GM18951 (cell line): ENCODE results near the gene STAB2.

Experiments
- POLR2A ChIP-seq: IDR thresholded peaks from 4 replicates; pipeline ENCODE4 v1.6.1; 2011; ENCODE audit warnings: mild to moderate bottlenecking; ENCODE audit not compliant: insufficient read length, insufficient read depth; ENCODE audit errors: extremely low read depth
- in situ Hi-C: fragments of 300-500 bp; cut with MboI; formaldehyde crosslinking; loops from one replicate; pipeline ENCODE4 v1.12.0; 2022; ENCODE audit warnings: low sequenced_read_pairs, mixed read lengths, inconsistent platforms; ENCODE audit not compliant: unreplicated experiment

The STAB2 gene

DNA sequence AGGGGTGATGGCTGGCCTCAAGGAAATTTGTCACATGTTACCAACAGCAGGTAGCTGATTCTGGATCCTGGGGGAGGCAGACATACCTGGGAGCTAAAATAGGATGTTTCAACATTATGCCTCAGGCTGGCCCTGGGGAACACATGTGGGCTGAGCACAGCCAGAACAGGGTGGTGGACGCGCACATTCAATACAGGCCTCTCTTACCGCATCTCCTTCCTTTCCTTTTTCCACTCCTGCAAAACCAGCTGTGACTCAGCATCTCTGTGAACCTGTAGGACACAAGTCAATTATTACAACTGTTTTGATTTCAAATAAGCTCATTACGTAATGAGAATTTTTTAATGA is 193.0 kb downstream of the STAB2 start:
- no peak for TF ChIP-seq POLR2A
- in situ Hi-C loops, result no loop called here

DNA sequence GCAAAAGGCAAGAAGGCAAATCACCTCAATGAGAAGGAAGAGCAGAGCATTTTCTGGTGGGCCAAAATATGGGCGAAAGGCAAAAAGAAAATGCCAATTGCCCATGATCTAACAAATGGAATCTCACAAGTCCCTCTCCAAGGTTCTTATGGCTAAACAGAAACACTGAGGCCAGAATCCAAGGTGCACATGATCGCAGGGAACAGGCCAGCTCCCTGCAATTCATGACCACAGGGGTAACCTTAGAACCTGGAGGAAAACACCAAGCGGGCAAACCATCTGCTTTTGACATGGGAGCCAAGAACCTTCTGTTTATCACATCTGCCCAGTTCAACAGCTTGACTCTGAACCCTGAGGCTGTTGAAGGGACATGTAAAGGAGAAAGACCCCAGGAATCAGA is 193.9 kb downstream of the STAB2 start:
- in situ Hi-C loops, result no loop called here
- no peak for TF ChIP-seq POLR2A

DNA sequence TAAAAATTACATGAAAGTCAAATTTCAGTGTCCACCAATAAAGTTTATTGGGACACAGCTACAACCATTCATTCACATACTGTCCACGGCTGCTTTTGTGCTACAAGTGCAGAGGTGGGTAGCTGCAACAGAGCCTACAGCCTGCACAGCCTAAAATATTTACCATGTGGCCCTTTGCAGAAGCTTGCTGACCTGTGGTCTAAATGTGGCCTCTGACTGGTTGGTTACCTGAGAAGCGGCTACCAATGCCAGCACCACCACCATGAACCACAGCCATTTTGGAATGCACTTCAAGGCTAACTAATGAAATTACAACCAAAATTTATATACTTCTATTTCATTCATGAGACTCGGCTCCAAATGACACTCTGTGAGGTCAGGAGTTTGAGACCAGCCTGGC is 195.3 kb downstream of the STAB2 start:
- in situ Hi-C loops, result no loop called here

DNA sequence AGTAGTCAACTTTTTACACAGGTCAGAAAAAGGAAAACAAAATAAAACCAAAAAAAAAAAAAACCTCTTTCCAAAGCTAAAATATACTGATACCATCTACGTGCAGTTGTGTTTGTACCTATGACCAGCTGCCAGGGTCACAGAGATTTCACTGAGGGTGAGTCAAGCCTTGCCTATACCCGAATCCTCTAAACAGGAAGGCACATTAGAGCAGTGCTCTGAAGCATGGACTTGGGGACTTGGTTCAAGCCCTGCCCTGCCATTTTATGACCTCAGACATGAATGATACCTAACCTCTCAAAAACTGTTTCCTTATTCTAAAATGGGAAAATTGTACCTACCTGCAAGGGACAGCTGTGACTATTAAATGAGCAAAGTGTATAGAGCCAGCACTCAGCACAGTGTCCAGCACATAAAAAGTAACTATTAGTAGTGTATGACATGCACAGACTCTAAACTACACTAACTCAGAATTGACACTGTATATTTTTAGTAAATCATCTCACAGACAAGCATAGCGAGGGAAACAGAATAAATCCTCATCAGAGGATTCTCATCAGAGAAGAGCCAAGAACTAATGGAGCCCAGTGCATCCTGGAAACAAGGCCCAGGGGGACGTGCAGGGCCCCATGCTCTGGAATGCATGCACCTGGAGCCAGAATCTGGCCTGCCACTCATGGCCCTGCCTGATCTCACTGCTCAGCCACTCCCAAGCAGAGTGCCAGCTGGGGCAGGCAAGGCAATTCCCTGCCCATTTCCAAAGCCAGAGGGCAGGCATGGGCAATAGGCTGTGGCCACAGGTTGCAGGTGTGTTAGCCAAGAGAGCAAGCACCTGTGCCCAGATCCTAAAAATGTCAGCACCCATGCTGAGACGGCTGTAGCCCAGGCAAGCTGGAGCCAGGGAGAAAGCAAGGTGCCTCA is 196.9 kb downstream of the STAB2 start:
- TF ChIP-seq POLR2A, result no peak
- in situ Hi-C loops, result no loop called here

More for the DNA sequence above, 195.3 kb downstream of the STAB2 start:
- no peak for TF ChIP-seq POLR2A

DNA sequence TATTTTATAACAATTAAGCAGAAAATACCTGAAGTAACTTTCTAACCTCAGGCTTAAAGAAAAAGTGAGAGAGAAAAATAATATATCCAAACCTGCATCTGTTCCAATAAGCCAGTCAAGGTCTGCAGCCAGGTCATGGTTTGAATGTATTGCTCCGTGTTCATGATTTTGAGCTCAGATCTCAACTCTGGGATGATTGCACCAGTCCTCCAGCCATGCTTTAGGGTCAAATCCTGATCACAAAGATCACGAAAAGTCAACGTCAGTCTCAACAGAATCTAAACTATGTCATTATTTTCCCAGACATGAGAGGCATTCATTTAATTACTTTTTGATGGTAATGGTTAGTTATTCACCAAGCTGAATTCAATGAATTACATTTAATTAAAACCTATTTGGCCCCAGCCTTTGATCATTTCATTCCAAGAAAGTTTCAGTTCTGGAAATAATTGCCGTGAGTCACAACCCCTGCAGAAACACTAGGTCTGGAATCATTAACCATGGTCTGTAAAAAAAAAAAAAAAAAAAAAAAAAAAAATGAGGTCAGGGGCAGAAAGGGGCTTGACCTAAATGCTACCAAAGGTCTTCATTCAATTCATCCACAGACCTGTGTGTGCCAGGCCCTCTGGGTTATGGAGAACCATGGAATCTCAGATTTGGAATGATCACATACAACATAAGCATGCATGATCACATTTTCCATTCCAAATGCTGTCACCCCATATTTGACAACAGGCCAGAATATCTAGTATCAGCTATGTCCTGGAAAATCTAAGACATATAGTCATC is 198.4 kb downstream of the STAB2 start:
- no peak for TF ChIP-seq POLR2A
- in situ Hi-C loops, result no loop called here

DNA sequence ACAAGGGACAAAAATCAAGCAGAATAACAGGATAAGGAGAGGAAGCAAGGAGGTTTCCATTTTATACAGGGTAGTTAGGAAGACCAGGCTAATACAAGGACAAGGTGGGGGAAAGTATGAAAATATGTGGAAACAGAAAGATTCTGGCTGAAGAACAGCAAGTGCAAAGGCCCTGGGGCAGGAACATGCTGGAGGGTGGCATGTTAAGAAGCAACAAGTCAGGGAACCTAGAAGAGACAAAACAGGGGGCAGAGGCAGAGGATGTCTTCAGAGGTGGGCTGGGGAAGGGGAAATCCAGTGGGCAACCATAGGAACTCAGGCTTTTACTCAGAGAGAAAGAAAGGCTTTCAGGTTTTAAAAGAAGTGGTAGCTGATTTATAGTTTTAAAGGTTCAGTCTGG is 199.1 kb downstream of the STAB2 start:
- in situ Hi-C loops, result no loop called here
- no peak for TF ChIP-seq POLR2A

DNA sequence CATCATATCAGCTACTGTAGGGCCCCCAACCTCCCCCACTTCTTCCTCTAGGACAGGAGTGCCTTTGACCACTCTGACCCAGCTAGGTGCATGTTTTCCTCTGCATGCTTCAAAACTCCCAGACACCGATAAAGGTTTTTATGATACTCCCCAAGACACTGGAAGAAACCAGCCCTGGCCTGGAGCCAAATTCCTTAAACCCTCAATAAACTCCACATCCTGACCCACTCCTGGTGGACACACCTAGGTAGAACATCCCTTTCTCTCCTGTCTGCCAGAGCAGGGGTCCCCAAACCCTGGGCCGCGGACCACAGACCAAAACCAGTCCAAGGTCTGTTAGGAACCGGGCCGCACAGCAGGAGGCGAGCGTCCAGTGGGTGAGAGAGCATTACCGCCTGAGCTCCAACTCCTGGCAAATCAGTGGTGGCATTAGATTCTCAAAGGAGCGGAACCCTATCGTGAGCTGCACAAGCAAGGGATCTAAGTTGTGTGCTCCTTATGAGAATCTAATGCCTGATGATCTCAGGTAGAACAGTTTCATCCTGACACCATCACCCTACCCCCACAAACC is 204.4 kb downstream of the STAB2 start:
- in situ Hi-C loops, result no loop called here
- no peak for TF ChIP-seq POLR2A

DNA sequence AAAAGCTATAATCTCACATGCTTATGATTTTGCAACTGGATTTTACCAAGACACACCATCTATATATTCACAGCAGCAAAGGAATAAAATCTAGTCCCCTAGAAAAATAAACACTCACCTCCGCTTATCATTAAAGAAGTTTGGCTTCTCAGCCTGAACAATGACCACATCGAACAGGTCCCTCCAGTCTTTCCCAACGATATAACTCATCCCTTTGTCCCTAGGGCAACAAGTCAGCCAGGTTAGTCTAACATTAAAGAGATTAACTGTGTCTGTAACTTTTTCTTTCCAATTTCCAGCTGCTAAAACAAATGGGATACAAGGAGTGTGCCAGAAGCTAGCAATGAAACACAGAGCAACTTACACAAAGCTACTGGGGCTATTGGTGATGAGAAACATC is 206.0 kb downstream of the STAB2 start:
- in situ Hi-C loops, result no loop called here
- TF ChIP-seq POLR2A, result no peak

DNA sequence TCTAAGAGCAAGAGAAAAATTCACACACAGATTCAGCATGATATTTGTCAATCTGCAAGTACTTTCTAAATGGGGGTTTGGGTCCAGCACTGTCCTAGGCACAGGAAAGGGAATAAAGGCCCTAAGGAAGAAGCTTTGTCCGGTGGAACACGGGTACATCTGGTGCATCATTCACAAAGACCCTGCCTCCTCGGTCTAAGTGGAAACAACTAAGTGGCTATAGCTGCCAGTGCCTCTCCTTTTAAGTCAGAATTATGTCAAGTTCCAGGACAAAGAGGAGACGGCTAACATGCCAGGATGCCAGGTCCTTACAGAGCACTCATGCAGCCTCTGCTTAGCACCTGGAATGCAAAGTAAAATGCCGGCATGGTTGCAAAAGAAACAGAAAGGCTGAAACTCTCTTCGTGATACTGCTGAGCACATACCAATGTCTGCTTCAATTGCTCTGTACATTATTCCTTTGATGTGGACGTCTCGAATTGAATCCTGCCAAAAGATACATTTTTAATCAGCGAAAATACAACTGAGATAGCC is 206.5 kb downstream of the STAB2 start:
- in situ Hi-C loops, result no loop called here
- TF ChIP-seq POLR2A, result no peak

DNA sequence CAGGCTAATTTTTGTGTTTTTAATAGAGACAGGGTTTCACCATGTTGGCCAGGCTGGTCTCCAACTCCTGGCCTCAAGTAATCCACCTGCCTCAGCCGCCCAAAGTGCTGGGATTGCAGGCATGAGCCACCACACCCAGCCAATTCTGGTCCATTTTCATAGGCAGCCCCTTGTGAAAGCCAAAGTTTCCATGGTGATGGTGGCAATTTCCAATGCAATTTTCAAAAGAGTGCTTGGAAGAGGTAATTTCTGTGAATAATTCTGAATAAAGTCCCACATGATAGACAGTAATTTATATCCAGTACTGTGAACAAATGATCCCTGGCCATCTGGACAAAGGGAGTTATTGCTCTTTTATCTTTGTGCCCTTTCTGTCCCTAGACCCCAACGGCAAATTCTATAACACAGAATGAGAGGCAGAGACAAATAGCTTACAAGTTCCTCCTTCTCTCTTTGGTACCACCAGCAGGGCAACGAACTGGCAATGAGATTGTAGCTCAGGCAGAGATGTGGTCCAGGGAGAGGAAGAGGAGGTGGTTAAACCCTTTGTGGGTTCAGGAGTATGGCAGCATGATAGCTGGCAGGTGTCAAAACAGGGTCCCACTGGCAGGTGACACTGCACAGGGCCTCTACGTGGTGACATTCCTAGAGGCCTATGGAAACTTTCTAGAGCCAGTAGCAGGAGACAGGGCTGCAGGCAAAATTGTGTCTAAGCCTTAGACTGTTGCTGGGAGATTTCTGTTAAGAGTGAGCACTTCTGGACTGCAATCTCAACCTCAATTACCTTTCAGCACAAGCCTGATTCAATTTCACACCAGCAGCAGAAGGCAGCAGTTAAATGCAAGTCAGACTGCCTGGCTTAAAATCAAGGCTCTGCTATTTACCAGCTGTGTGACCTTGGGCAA is 207.5 kb downstream of the STAB2 start:
- in situ Hi-C loops, result no loop called here
- no peak for TF ChIP-seq POLR2A

DNA sequence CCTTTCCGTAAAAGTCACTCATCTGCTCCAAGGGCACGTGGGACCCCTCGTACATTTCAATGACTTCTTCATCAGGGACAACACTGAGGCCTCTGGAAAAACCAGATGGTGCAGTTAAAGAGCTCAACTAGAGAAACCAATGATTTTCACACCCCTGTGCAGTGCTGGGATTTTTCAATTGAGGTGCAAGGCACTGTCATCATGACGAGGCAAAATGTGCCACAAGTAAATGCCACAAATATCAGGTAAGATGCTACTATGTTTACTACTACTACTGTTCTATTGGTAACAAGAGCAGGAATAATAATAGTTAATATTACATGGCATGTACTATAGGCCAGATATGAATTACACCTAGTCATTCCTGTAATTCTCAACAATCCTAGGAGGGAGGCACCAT is 211.5 kb downstream of the STAB2 start:
- TF ChIP-seq POLR2A, result no peak

DNA sequence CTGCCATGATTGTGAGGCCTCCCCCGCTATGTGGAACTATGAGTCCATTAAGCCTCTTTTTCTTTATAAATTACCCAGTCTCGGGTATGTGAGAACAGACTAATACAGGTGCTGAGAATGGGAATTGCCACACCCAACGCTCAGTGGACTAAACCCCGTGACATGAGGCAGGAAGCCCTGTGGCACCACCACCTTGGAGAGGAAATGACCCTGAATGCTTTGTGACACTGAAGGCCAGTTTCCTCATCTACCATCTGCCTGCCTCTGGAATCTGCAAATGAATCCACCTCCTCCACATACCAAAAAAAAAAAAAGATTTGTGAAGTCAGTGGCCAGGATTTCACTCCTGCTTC is 212.4 kb downstream of the STAB2 start:
- in situ Hi-C loops, result no loop called here
- no peak for TF ChIP-seq POLR2A

More for the DNA sequence above, 211.5 kb downstream of the STAB2 start:
- in situ Hi-C loops, result no loop called here
